HK-2 (cell line): Measurements from ENCODE around the gene MATK.

Experiments
- DNase-seq: peaks from one replicate; pipeline ENCODE4 v3.0.0-alpha.2; 2018; ENCODE audit not compliant: unreplicated experiment

Gene MATK

GRCh38 chr19:3751236-3751635 lies 34.9 kb downstream of the MATK start:
- DNase-seq, result no peak

DNA sequence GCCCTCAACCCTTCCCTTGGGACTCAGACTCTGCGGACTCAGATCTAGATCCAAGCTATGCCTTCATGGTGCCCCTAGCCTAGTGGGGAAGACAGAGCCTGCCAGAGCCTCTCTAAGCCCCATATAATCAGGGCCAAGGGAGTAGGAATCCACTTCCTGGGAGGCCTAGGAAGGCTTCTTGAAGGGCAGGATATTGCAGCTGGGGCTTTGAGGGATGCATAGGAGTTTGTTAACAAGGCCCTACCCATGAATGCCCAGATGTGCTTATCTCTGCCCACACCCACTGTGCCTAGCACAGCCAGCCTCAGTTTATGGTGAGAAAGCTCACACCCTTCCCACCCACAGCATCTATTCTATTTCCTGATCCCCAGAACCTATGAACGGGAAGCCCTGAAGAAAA lies 36.0 kb downstream of the MATK start:
- DNase-seq, result no peak

DNA sequence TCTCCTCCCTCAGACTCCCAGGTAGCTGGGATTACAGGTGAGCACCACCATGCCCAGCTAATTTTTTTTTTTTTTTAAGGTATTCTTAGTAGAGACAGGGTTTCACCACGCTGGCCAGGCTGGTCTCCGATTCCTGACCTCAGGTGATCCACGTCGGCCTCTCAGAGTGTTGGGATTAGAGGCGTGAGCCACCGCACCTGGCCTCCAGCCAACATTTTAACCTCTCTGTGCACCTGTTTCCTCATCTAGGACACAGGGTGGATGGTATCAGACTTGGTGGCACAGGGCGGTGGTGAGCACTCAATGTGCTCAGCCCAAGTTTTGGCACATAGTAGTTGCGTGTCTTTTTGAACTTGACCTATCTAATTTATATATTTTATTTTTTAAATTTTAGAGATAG lies 37.2 kb downstream of the MATK start:
- DNase-seq, result no peak

DNA sequence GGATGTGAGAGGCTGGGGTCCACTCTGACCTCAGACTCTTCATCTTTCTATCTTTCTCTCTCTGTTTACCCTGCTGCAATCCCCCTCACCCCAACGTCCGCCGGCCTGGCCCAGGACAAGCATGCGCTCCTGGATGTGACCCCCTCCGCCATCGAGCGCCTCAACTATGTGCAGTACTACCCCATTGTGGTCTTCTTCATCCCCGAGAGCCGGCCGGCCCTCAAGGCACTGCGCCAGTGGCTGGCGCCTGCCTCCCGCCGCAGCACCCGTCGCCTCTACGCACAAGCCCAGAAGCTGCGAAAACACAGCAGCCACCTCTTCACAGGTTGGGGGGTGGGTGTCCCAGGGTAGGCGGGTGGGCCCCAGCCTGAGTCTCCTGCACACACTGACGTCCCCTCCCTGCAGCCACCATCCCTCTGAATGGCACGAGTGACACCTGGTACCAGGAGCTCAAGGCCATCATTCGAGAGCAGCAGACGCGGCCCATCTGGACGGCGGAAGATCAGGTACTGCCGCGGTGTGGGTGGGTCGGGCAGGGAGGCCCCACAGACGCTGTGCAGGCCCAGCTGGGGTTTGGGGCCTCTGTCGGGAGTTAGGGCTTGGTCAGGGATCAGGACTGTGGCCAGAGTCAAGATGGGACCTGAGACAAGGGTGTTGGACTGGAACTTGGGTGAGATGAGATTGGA lies 39.7 kb downstream of the MATK start:
- no peak for DNase-seq

- no peak for DNase-seq
Measured at GRCh38 chr19:3745363-3746045, 40.7 kb downstream of the MATK start.

GRCh38 chr19:3743486-3743885 lies 42.7 kb downstream of the MATK start:
- no peak for DNase-seq

GRCh38 chr19:3740431-3740830 lies 45.8 kb downstream of the MATK start:
- DNase-seq, result no peak

DNA sequence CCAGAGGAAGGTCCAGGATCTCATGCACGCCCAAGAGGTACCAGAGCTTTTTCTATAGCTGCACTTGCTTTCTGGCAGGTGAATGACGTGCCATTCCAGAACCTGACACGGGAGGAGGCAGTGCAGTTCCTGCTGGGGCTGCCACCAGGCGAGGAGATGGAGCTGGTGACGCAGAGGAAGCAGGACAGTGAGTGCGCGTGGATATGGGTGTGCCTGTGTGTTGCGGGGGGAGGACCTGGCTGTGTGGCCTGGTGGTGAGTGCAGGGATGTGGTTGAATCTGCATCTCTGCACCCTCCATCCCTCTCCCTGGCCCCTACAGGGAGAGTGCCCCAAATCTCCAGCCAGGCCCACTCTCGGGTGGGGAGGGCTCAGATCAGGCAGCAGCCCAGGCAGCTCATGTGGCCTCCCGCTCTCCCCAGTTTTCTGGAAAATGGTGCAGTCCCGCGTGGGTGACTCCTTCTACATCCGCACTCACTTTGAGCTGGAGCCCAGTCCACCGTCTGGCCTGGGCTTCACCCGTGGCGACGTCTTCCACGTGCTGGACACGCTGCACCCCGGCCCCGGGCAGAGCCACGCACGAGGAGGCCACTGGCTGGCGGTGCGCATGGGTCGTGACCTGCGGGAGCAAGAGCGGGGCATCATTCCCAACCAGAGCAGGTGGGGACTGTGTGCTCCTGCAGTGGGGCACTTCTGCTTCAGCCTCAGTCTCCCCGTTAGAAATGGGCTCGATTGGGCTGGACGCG lies 47.5 kb downstream of the MATK start:
- no peak for DNase-seq

DNA sequence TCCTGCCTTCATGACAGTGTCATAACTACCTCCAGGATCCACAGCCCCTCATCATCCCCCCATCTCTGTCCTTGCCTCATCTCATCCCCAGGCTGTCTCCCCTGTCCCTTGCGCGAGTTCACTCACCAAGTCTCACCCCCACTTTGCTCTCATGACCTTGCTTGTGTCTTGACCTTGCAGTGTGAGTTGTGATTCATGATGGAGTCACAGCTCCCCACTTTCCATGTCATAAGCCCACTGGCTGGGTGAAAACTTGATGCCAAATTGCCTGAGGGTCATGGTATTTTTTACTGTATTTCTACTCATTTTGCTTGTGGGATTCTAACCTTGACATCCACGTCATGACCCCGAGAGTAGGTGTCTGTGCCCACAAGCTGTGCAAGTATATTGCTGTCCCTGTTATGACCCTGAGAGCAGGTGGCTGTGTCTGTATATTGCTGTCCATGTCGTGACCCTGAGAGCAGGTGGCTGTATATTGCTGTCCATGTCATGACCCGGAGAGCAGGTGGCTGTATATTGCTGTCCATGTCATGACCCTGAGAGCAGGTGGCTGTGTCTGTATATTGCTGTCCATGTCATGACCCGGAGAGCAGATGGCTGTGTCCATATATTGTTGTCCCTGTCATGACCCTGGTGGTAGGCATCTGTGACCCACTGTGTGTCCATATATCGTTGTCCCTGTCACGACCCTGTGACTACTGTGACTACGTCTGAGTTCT lies 48.5 kb downstream of the MATK start:
- DNase-seq, result no peak

DNA sequence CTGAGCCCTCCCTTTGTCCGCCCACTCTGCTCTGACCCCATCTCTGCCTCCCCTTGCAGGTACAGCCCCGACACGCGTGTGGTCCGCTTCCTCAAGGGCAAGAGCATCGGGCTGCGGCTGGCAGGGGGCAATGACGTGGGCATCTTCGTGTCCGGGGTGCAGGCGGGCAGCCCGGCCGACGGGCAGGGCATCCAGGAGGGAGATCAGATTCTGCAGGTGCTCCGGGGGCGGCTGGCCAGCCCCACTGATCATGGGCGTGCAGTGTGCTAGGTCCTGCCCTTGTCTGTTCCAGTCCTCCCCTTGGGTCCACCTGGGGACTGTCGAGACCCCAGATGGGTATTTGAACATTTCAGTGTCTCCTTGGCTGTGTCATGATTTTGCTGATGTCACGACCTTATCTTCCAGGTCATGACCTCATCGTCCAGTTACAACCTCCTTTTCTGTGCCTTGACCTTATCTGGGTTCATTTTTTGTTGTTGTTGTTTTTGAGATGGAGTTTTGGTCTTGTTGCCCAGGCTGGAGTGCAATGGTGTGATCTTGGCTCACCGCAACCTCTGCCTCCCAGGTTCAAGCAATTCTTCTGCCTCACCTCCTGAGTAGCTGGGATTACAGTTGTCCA lies 50.0 kb downstream of the MATK start:
- no peak for DNase-seq

GRCh38 chr19:3734310-3734600 lies 51.9 kb downstream of the MATK start:
- no peak for DNase-seq

DNA sequence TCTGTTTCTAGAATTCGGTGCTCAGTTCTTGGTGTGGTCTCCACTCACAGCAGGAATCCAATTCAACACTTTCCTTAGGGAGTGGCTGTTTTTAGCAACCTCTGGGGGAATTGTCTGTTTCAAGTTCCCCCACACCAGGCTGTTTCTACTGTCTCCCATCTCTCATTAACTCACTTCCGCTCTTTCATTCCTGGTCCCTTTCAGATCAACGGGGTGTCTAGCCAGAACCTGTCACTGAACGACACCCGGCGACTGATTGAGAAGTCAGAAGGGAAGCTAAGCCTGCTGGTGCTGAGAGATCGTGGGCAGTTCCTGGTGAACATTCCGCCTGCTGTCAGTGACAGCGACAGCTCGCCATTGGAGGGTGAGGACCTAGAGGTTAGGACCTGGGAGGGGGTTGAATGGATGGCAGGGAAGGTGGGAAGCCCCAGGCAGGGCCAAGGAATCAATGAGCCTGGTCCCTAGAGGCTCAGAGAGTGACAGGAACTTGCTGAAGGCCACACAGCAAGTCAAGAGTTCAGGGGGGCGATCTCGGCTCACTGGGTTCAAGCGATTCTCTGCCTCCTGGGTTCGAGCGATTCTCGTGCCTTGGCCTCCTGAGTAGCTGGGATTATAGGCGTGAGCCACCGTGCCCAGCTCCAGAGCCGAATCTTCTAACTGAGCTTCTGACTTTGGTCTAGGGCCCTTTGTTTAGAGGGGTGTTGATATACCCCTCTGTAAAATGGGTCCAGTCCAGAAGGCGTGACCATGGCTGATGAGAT lies 52.5 kb downstream of the MATK start:
- DNase-seq, result no peak

DNA sequence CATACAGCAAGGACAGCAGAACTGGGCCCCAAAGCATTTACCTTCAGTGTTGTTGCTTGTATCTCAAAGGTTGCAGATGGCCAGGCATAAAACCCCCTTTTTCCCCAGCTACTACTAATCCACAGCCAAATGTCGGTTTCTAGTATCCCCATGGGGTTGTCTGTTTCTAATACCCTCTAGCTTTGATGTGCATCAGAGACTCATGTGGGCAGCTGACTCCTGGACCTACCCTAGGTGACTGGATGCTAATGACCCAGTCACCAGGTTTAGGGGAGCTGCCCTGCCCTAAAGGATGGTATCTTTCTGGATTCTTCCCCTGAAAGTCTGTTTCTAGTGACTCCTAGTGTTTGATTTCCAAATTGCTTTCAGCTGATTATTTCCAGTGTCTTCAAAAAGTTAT lies 54.1 kb downstream of the MATK start:
- DNase-seq, result no peak

- DNase-seq, result no peak
Measured at GRCh38 chr19:3730457-3730958, 55.7 kb downstream of the MATK start.
